ENCODE data around the gene EVX1.

- no peak for TF ChIP-seq POLR2A (IDR thresholded peaks at IDR 0.05)
- no peak for TF ChIP-seq POLR2AphosphoS5 (IDR thresholded peaks at IDR 0.05)
- TF ChIP-seq CTCF (IDR thresholded peaks at IDR 0.05 in 8 of 11, conservative IDR thresholded peaks at IDR 0.05 in 3 of 11), result no peak
Observed at GRCh38 chr7:27211084-27211446, 31.5 kb upstream of the EVX1 start.

All from spleen (tissue), 7 donors.